Astrocyte of the spinal cord (primary cell): ENCODE results near the gene ATP6V0C.
A peak's percentile ranks its signal among the peaks of the same experiment; 100 is the strongest.
"Not testable (repeated sequence)": the region's sequence is repeated elsewhere in the genome, so short reads cannot be mapped to it uniquely, and the experiment has no call there.

Experiments used
- DNase-seq: peaks from one replicate; pipeline ENCODE4 v3.0.0; 2011; ENCODE audit warnings: low read depth, low spot score
- H3K4me3 ChIP-seq: 2 replicates; pipeline ENCODE4 v1.5.1; 2011; ENCODE audit warnings: low read depth, mild to moderate bottlenecking, low read length, moderate library complexity
- in situ Hi-C: cut with HindIII; loops from 2 replicates; pipeline ENCODE4 v1.10.0; 2017; ENCODE audit warnings: low sequenced_read_pairs
- TF ChIP-seq, protein P1 (sequence below): IDR thresholded peaks from 2 replicates; pipeline ENCODE4 v1.5.1; 2012; ENCODE audit warnings: low read depth, mild to moderate bottlenecking, low read length, inconsistent platforms

The ATP6V0C gene

DNA sequence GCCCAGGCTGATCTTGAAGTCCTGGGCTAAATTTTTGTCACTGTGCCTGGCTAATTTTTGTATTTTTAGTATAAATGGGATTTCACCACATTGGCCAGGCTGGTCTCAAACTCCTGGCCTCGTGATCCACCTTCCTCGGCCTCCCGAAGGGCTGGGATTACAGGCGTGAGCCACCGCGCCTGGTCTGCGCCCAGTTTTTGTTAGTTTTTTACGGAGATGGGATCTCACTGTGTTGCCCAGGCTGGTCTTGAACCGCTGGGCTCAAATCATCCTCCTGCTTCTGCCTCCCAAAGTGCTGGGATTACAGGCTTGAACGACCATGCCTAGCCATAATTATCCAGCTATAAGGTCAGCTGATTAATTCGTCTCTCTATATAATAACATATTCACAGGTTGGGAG, 20.2 kb downstream of the ATP6V0C start:
- H3K4me3 ChIP-seq, result no peak overlapping the region
- in situ Hi-C loops, result no loop called here
- TF ChIP-seq, protein P1, sequence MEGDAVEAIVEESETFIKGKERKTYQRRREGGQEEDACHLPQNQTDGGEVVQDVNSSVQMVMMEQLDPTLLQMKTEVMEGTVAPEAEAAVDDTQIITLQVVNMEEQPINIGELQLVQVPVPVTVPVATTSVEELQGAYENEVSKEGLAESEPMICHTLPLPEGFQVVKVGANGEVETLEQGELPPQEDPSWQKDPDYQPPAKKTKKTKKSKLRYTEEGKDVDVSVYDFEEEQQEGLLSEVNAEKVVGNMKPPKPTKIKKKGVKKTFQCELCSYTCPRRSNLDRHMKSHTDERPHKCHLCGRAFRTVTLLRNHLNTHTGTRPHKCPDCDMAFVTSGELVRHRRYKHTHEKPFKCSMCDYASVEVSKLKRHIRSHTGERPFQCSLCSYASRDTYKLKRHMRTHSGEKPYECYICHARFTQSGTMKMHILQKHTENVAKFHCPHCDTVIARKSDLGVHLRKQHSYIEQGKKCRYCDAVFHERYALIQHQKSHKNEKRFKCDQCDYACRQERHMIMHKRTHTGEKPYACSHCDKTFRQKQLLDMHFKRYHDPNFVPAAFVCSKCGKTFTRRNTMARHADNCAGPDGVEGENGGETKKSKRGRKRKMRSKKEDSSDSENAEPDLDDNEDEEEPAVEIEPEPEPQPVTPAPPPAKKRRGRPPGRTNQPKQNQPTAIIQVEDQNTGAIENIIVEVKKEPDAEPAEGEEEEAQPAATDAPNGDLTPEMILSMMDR, result no peak
- DNase-seq, result no peak

DNA sequence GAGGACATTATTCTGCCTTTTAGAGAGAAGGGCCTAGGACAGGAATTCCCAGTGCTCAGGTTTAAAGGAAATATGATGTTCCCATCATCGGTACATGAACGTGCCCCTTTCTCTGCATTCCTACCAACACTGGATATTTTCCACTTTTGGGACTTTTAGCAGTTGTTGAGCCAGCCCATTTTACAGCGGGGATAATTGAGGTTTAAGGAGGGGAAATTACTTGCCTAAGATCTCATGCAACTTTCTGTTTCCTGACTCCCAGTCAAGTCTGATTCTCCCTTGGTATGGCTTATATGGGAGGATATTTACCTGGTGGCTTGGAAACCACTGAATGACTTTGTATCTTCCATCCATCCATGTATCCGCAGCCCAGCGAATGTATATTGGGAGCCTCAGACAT, 20.6 kb downstream of the ATP6V0C start:
- H3K4me3 ChIP-seq, DNase-seq, in situ Hi-C loops: not testable (repeated sequence)

DNA sequence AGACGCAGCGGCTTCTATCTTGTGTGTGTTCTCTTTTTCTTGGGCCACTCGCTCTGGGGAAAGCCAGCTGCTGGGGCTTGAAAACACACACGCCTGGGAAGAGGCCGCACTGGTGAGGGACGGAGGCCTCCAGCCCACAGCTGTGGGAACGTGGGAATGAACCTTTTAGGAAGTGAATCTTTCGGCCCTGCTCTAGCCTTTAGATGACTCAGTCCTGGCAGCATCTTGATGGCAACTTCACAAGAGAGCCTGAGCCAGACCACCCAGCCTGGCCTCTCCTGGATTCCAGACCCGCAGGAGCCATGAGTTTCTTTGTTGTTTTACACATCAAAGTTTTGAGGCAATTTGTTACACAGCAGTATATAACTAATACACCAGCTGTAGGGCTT, 21.9 kb downstream of the ATP6V0C start:
- in situ Hi-C loops, result no loop called here
- DNase-seq, result peak; percentile 69
- TF ChIP-seq, protein P1, result no peak
- no peak overlapping the region for H3K4me3 ChIP-seq

DNA sequence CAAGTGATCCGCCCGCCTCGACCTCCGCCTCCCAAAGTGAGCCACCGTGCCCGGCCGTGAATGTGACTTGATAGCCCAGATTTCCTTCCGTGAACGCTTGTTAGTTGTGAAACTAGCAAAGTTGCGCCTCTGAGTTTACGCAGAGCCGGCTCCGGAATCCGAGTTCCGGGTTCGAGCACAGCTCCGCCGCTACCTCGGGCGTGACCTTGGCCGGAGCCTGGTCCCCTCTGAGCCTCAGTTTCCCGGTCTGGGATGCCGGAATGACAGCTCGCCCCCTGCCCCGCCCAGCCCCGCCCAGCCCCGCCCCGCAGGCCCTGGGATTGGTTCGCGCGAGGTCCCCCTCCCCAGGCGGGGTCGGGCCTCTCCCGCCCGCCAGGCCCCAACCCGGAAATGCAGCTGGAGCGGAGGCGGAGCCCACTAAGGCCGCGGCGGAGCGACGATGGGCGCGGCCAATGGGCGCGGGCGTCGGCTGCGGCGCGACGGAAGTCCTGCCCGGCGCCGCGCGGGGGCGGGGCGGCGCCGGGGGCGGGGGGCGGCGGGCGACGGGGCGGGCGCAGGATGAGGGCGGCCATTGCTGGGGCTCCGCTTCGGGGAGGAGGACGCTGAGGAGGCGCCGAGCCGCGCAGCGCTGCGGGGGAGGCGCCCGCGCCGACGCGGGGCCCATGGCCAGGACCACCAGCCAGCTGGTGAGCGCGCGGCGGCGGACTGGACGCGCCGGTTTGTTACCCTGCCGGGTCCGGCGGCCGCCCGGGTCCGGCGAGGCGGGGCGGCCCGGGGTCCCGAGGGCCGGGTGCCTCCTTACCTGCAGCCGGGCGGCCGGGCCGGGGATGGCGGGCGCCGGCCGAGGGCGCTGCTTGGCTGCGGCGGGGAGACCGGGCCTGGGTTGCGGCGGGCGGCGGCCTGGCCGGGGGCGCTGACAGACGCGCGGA, 24.0 kb downstream of the ATP6V0C start, which contains the start of gene PDPK1:
TSS of gene PDPK1 (plus strand) at position 571 of the 929 bp plus-strand sequence. CDS start at position 663, 92 bp downstream.
- in situ Hi-C loops, result no loop called here
- peak within 1 kb of the TSS; percentile 72 for H3K4me3 ChIP-seq
- DNase-seq, result peak; percentile 95
- TF ChIP-seq, protein P1, result no peak

DNA sequence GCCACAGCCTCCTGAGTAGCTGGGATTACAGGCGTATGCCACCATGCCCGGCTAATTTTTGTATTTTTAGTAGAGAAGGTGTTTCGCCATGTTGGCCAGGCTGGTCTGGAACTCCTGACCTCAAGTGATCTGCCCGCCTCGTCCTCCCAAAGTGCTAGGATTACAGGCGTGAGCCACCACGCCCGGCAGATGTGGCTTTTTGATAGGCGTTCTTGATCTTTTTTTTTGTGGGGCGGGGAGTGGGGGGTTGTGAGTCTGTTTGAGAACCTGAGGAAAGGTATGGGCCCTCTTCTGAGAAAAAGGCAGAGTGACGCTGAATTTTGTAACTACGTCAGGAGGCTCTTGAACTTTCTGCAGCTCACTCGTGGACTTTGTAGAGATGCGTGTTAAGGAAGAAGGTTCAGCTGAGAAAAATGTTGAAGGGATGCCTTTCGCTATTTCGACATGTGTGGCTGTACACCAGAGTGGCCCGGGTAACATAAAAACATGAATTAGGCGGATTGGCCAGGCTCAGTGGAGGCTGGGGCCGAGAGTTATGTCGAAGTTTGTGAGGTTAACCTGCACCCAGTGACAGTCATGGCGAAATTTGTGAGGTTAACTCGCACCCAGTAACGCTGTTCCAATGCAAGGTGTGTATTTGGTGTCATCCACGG, 25.6 kb downstream of the ATP6V0C start:
- in situ Hi-C loops, H3K4me3 ChIP-seq: not testable (repeated sequence)

DNA sequence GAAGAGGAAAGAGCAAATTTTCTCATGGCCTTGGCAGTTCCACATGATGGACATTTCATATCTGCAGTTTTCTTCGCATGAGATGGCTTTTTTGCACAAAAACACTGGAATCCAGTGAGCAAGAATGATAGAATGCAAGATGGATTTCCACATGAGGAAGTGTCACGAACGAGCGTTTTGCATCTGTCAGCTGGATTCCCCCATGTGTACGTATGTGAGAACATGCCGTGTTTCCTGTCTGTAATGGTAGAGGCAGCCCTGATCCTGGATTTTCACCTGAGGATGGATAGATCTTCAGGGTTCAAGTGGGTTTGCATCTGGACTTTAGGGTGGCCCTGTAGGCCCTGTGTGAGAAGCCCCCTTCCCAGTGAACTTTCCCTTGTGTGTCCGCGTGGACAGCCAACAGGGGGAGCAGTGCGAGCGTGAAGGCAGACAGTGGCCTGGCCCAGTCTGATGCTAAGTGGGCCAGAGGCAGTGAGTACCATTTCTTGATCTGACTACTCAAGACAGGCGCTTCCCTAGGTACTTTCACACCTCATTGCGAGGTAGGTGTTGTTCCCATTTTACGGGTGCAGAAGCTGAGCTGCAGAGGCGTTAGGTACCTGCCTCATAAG, 26.2 kb downstream of the ATP6V0C start:
- H3K4me3 ChIP-seq, in situ Hi-C loops, DNase-seq: not testable (repeated sequence)
- TF ChIP-seq, protein P1, result peak; percentile 43

More for the DNA sequence above, 25.6 kb downstream of the ATP6V0C start:
- DNase-seq, result not testable (repeated sequence)

DNA sequence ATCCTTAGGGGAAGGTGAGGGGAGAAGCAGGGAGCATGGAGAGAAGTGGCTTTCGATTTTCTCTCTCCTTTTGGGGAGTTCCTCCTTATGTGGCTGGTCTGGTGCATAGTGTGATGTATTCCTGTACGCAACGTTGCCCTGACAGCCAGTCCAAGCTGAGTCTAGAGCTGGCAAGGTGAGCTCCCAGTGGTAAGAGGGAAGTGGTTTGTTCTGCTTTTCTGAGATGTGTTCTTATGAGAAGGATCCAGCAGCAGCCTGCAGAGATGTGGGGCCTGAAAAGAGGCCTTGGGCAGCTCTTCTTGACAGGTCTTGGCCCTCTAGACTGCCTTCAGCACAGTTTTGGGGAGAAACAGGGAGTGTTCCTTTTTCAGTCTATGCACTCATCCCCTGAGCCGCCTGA, 27.2 kb downstream of the ATP6V0C start:
- DNase-seq, in situ Hi-C loops, H3K4me3 ChIP-seq: not testable (repeated sequence)

DNA sequence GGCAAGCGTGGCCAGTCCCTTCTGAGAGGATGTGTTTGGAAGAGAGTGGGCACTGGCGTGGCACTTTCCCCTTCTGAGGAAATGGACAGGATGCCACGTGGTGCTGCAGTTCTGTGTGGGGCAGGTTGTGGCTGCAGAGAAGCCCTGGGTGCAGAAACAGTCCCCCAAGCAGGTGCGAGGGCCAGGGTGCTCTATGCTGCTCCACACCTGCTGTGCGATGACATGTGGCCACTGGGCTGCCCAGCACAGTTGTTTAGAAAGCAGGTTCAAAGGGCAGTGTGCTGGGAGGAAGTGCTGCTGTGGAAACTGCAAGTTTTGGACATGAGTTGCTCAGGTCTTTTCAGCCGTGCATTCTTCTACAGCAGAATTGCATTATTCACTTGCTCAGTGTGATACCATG, 27.7 kb downstream of the ATP6V0C start:
- in situ Hi-C loops, DNase-seq, H3K4me3 ChIP-seq: not testable (repeated sequence)

DNA sequence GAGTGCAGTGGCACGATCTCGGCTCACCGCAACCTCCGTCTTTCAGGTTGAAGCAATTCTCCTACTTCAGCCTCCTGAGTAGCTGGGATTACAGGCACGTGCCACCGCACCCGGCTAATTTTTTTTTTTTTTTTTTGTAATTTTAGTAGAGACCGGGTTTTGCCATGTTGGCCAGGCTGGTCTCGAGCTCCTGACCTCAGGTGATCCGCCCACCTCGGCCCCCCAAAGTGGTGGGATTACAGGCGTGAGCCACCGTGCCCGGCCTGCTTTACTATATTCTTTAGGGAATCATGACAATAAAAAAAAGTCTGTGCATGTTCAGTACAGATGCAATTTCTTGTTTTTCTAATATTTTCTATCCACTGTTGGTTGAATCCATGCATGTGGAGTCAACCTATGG, 30.0 kb downstream of the ATP6V0C start:
- DNase-seq, in situ Hi-C loops, H3K4me3 ChIP-seq: not testable (repeated sequence)

DNA sequence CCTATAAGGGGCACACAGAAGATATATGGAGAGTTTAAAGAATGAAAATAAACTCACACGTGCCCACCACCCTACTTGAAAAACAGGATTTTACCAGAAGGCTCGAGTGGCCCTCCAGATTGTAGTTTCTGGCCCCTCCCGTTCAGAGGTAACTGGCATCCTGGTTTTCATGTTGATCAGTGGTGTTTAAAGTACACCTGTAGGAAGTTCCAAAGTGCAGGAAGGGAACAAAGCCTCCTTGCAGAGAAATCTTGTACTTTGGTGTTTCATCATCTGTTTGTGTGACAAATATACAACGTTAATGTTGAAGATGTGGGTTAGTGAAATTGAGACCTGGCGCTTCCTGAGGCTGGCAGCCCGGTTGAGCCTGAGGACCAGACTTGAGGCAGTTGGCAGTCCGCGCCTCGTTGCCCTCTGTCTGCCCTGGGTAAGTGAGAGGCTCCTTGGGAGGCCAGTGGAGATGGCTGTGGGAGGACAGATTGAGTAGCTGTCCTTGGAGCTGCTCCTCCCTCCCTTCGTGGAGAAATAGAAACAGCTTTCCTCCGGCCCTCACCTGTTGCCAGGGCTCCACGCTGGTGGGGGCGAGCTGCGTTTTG, 36.6 kb downstream of the ATP6V0C start:
- in situ Hi-C loops, DNase-seq, H3K4me3 ChIP-seq: not testable (repeated sequence)
